Hepatic stellate cell (primary cell): ENCODE data around the gene C1orf232.

Experiments
- DNase-seq: peaks from one replicate; pipeline ENCODE4 v3.0.0; 2011; ENCODE audit warnings: low spot score

Gene C1orf232

GRCh38 chr1:26124418-26125331, 44.1 kb downstream of the C1orf232 start:
- DNase-seq, result no peak

DNA sequence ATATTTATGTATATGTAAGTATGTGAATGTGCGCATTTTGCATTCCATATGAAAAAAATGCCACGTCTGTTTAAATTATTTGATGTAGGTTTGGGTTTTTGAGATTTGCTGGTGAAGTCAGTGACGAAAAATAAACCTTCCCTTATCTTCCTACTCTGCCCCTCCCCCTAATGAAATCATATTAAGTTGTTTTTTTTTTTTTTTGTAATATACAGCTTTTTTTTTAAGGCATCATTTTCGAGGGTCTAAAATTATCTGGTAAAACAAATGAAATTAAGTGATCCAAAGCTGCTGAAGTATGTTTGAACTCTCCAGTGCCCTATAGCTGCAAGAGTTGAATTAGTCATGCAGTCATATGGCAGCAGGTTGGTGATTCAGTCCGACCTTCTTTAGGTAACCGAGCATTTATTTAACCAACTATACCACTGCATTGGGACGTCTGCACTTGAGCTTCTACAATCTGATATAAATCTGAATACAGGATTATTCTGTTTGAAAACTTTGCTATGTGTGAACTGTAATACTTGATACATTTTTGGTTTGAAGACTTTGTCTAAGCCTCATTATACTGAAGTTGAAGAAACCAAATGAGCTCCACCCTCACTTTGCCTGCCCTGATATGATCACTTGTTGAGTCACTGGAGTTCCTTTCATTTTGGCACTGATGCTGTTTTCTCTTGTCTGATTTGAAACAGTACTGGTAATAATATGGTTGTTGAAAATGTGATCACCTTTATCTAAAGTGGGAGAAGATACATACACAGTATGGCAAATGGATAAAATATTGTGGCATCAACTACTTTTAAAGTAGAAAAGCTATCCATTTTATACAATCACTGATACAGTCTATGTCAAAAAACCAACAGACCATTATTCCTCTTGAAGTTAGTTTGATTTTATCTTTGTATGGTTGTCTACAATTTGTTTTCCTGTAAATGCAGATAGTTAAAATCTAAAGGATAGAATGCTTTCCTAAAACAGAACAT, 45.5 kb downstream of the C1orf232 start:
- no peak for DNase-seq

DNA sequence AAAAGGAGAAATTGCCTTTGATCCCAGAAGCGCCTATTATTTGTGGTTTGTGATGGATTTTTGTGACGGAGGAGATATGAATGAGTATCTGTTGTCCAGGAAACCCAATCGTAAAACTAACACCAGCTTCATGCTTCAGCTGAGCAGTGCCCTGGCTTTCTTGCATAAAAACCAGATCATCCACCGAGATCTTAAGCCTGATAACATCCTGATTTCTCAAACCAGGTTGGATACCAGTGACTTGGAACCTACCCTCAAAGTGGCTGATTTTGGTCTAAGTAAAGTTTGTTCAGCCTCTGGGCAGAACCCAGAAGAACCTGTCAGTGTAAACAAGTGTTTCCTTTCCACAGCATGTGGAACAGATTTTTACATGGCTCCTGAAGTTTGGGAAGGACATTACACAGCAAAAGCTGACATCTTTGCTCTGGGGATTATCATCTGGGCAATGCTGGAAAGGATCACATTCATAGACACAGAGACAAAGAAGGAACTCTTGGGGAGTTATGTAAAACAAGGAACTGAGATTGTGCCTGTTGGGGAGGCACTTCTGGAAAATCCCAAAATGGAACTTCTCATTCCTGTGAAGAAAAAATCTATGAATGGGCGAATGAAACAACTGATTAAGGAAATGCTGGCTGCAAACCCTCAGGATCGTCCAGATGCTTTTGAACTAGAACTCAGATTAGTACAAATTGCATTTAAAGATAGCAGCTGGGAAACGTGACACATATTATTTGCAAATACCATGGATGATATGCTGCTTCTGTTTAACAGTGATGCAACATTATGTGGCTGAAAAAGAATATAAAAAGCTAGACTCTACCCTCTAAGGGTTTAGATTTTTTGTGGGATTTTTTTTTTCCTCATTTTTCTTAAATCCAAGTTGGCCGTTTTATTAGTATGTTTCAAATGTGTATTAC, 46.6 kb downstream of the C1orf232 start:
- DNase-seq, result no peak

DNA sequence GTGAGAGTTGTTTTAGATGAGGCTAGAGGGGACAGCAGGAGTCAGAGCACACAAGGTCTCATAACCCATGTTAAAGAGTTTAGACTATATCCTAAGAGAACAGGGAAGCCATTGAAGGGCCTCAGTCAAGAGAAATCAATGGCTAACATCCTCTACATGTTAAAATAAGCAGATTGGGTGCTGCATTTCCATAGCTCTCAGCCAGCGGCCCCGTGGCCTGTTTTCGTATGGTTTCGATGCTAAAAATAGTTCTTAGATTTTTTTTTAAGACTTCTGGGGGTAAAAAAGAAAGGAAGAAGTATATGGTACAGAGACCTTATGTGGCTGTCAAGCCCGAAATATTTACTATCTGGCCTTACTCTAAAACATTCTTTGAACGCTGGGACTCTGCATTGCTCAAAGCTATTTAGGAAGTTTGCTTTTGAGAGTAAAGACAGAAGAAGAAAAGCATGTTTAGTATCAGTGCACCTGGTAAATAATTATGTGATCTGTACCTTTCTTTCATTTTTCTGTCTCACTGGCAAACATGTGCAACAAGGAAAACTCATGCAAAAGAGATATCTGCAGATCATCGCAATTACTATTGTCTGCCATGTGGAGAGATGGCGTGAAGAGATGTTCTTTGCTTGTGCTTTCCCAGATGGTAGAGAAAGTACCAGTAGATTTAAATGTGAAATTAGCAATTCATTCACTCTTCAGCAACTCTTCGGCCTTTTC, 48.7 kb downstream of the C1orf232 start:
- no peak for DNase-seq

- DNase-seq, result no peak
These were observed 54.4 kb downstream of the C1orf232 start for GRCh38 chr1:26114165-26114927.
